SJCRH30 (cell line): Measurements from ENCODE around the gene TMEM248. TPM values are rescaled to one million over a fixed set of nuclear protein-coding genes. Genes with fewer than 3 reads are reported as not detected.
"Not testable (repeated sequence)": the region's sequence is repeated elsewhere in the genome, so short reads cannot be mapped to it uniquely, and the experiment has no call there.

Experiments used
- DNase-seq, 2 experiments: peaks; one replicate each; pipeline ENCODE4 v3.0.0-alpha.2; 2015 to 2020
- H3K27ac ChIP-seq: fragments of 250-450 bp; sonication (Bioruptor Pico); 2 replicates; pipeline ENCODE4 v1.5.1; 2020; ENCODE audit warnings: mild to moderate bottlenecking, moderate library complexity
- H3K27me3 ChIP-seq: fragments of 250-450 bp; sonication (Bioruptor Pico); 2 replicates; pipeline ENCODE4 v1.5.1; 2020; ENCODE audit warnings: mild to moderate bottlenecking, moderate library complexity
- H3K36me3 ChIP-seq: fragments of 250-450 bp; sonication (Bioruptor Pico); 2 replicates; pipeline ENCODE4 v1.5.1; 2020; ENCODE audit warnings: mild to moderate bottlenecking, moderate library complexity
- H3K4me1 ChIP-seq: fragments of 250-450 bp; sonication (Bioruptor Pico); 2 replicates; pipeline ENCODE4 v1.5.1; 2020; ENCODE audit warnings: mild to moderate bottlenecking, moderate library complexity
- H3K4me3 ChIP-seq: fragments of 250-450 bp; sonication (Bioruptor Pico); 2 replicates; pipeline ENCODE4 v1.5.1; 2020; ENCODE audit warnings: mild to moderate bottlenecking, moderate library complexity
- H3K9me3 ChIP-seq: fragments of 250-450 bp; sonication (Bioruptor Pico); replicated peaks from 2 replicates; pipeline ENCODE4 v1.5.1; 2020; ENCODE audit warnings: mild to moderate bottlenecking, moderate library complexity
- total RNA-seq: library from RNA; depleted of rRNA; stranded (reverse); fragments of >200 nt; shearing (Covaris generic); gene quantifications from 2 replicates; pipeline ENCODE4 v1.2.3, GENCODE V29; 2014

Gene TMEM248
- total RNA-seq, 1 experiment from 2014 or later, result 140 TPM

GRCh38 chr7:66901941-66902843 is 18.8 kb upstream of the TMEM248 start:
- Histone ChIP-seq H3K27ac (no peak overlapping the region), H3K9me3 (no peaks in the 10 kb centered on the region), H3K27me3 (no peaks in the 10 kb centered on the region), H3K4me3 (no peak overlapping the region), H3K36me3 (peaks cover 6% of the 10 kb centered on the region; the same call in 1 of the 2 replicates), H3K4me1 (no peaks in the 10 kb centered on the region)
- no peak for DNase-seq

GRCh38 chr7:66902844-66903180 is 18.2 kb upstream of the TMEM248 start:
- peaks cover 6% of the 10 kb centered on the region; the same call in 1 of the 2 replicates for H3K36me3 ChIP-seq
- no peaks in the 10 kb centered on the region for H3K27me3 ChIP-seq
- H3K4me3 ChIP-seq, result no peak overlapping the region
- no peaks in the 10 kb centered on the region for H3K9me3 ChIP-seq
- DNase-seq, result no peak
- H3K27ac ChIP-seq, result no peak overlapping the region
- no peaks in the 10 kb centered on the region for H3K4me1 ChIP-seq

- no peaks in the 10 kb centered on the region for H3K9me3 ChIP-seq
- DNase-seq, result no peak
These were observed 17.5 kb upstream of the TMEM248 start for GRCh38 chr7:66903360-66904062.

GRCh38 chr7:66904063-66904593 is 16.9 kb upstream of the TMEM248 start:
- no peak overlapping the region for H3K27ac ChIP-seq
- H3K4me1 ChIP-seq, result no peaks in the 10 kb centered on the region
- no peaks in the 10 kb centered on the region for H3K9me3 ChIP-seq
- no peak overlapping the region for H3K4me3 ChIP-seq
- H3K36me3 ChIP-seq, result peaks cover 2% of the 10 kb centered on the region; the same call in 1 of the 2 replicates
- no peak for DNase-seq
- H3K27me3 ChIP-seq, result no peaks in the 10 kb centered on the region

More at GRCh38 chr7:66903360-66904062, 17.5 kb upstream of the TMEM248 start:
- Histone ChIP-seq H3K36me3 (peaks cover 2% of the 10 kb centered on the region; the same call in 1 of the 2 replicates), H3K27ac (no peak overlapping the region), H3K4me1 (no peaks in the 10 kb centered on the region), H3K4me3 (no peak overlapping the region), H3K27me3 (no peaks in the 10 kb centered on the region)

GRCh38 chr7:66905278-66905677 is 15.7 kb upstream of the TMEM248 start:
- Histone ChIP-seq H3K36me3 (peaks cover 2% of the 10 kb centered on the region; the same call in 1 of the 2 replicates), H3K27me3 (no peaks in the 10 kb centered on the region), H3K27ac (no peak overlapping the region), H3K4me1 (no peaks in the 10 kb centered on the region), H3K4me3 (no peak overlapping the region), H3K9me3 (no peaks in the 10 kb centered on the region)
- no peak for DNase-seq

GRCh38 chr7:66905689-66906088 is 15.3 kb upstream of the TMEM248 start:
- no peaks in the 10 kb centered on the region for H3K9me3 ChIP-seq
- H3K4me1 ChIP-seq, result no peaks in the 10 kb centered on the region
- H3K27ac ChIP-seq, result no peak overlapping the region
- no peaks in the 10 kb centered on the region for H3K27me3 ChIP-seq
- no peak for DNase-seq
- peaks cover 2% of the 10 kb centered on the region; the same call in 1 of the 2 replicates for H3K36me3 ChIP-seq
- H3K4me3 ChIP-seq, result no peak overlapping the region

- no peak overlapping the region for H3K27ac ChIP-seq
- no peaks in the 10 kb centered on the region for H3K36me3 ChIP-seq
- no peaks in the 10 kb centered on the region for H3K4me1 ChIP-seq
- H3K27me3 ChIP-seq, result no peaks in the 10 kb centered on the region
- no peak overlapping the region for H3K4me3 ChIP-seq
- H3K9me3 ChIP-seq, result no peaks in the 10 kb centered on the region
- DNase-seq, result no peak
These were observed 13.3 kb upstream of the TMEM248 start for GRCh38 chr7:66907731-66908130.

- H3K27me3 ChIP-seq, DNase-seq, H3K9me3 ChIP-seq, H3K4me3 ChIP-seq, H3K36me3 ChIP-seq, H3K27ac ChIP-seq, H3K4me1 ChIP-seq: not testable (repeated sequence)
These were observed 12.4 kb upstream of the TMEM248 start for GRCh38 chr7:66908598-66908997.

- Histone ChIP-seq H3K27ac (no peak overlapping the region), H3K4me3 (no peak overlapping the region), H3K4me1 (peaks cover 5% of the 10 kb centered on the region; the same call in 1 of the 2 replicates), H3K27me3 (no peaks in the 10 kb centered on the region), H3K36me3 (no peaks in the 10 kb centered on the region), H3K9me3 (no peaks in the 10 kb centered on the region)
- no peak for DNase-seq
These were observed 10.2 kb upstream of the TMEM248 start for GRCh38 chr7:66910789-66911188.

- H3K4me1 ChIP-seq, DNase-seq, H3K36me3 ChIP-seq, H3K4me3 ChIP-seq, H3K27ac ChIP-seq, H3K27me3 ChIP-seq, H3K9me3 ChIP-seq: not testable (repeated sequence)
These were observed 9.8 kb upstream of the TMEM248 start for GRCh38 chr7:66911191-66911590.

- H3K36me3 ChIP-seq, result no peaks in the 10 kb centered on the region
- H3K9me3 ChIP-seq, result no peaks in the 10 kb centered on the region
- peaks cover 7% of the 10 kb centered on the region for H3K4me1 ChIP-seq
- peak in 1 of 2 experiments; percentile 47 for DNase-seq
- no peak overlapping the region for H3K4me3 ChIP-seq
- no peaks in the 10 kb centered on the region for H3K27me3 ChIP-seq
- no peak overlapping the region for H3K27ac ChIP-seq
These were observed 8.8 kb upstream of the TMEM248 start for GRCh38 chr7:66912195-66912594.

- H3K9me3 ChIP-seq, result no peaks in the 10 kb centered on the region
- H3K27me3 ChIP-seq, result no peaks in the 10 kb centered on the region
- H3K4me3 ChIP-seq, result no peak overlapping the region
- peak; percentile 86 to 90 for DNase-seq
- H3K27ac ChIP-seq, result peak overlapping the region; percentile 24; the same call in 1 of the 2 replicates
- peaks cover 13% of the 10 kb centered on the region for H3K4me1 ChIP-seq
- H3K36me3 ChIP-seq, result no peaks in the 10 kb centered on the region
These were observed 7.6 kb upstream of the TMEM248 start for GRCh38 chr7:66913118-66914037.

- H3K4me3 ChIP-seq, H3K36me3 ChIP-seq, DNase-seq, H3K27ac ChIP-seq, H3K27me3 ChIP-seq, H3K9me3 ChIP-seq: not testable (repeated sequence)
- peaks cover 13% of the 10 kb centered on the region for H3K4me1 ChIP-seq
These were observed 3.1 kb upstream of the TMEM248 start for GRCh38 chr7:66917904-66918303.

GRCh38 chr7:66919304-66919703 is 1.7 kb upstream of the TMEM248 start:
- Histone ChIP-seq H3K36me3 (peaks cover 6% of the 10 kb centered on the region; the same call in 1 of the 2 replicates), H3K4me3 (no peak overlapping the region), H3K4me1 (peaks cover 8% of the 10 kb centered on the region), H3K27me3 (no peaks in the 10 kb centered on the region), H3K27ac (no peak overlapping the region), H3K9me3 (no peaks in the 10 kb centered on the region)
- no peak for DNase-seq
